HCT116 (cell line): ENCODE data around the gene GMPPA. TPM values are rescaled to one million over a fixed set of nuclear protein-coding genes. Genes with fewer than 3 reads are reported as not detected.

ENCODE experiments used
- ATAC-seq: fragments of 200-7000 bp; cut with Tn5 transposase; 2 replicates; pipeline ENCODE4 v1.9.1; 2020; ENCODE audit warnings: mild to moderate bottlenecking, moderate library complexity
- BruUV-seq: library from RNA; stranded (reverse); fragments of 400-500 nt; replicated peaks from 2 replicates; lab custom pipeline; 2021; lab: Mats Ljungman, UMichigan
- CTCF ChIA-PET: fragments of 300-600 bp; sonication (Branson Sonifier 250); formaldehyde crosslinking; loops from one replicate; lab custom pipeline; 2021; ENCODE audit warnings: antibody characterized with exemption; lab: Charles Lee
- POLR2A ChIA-PET: fragments of 300-600, 350-600 bp; sonication (Branson Sonifier 250); formaldehyde crosslinking; loops from one replicate; lab custom pipeline; 2021; ENCODE audit warnings: antibody characterized with exemption; lab: Charles Lee
- RAD21 ChIA-PET, 2 experiments: fragments of 300-600 bp; sonication (Branson Sonifier 250); formaldehyde crosslinking; loops; one replicate each; lab custom pipeline; 2023; ENCODE audit warnings: low total read pairs in 2 of 2; ENCODE audit not compliant: uncharacterized antibody in 2 of 2, unreplicated experiment in 2 of 2, low non-redundant PET in 1 of 2; lab: Charles Lee
- DNase-seq: peaks from one replicate; pipeline ENCODE4 v3.0.0-alpha.2; 2010; ENCODE audit warnings: low read depth, low spot score
- H2AFZ ChIP-seq: fragments of 200-600 bp; shearing (Covaris generic), sonication (generic); 2 replicates; pipeline ENCODE4 v1.6.1; 2017; ENCODE audit warnings: low read depth, mixed run types, mixed read lengths, antibody characterized with exemption, low read length; ENCODE audit not compliant: poor library complexity, severe bottlenecking
- H3K27ac ChIP-seq: 2 replicates; pipeline ENCODE4 v1.5.1; 2012; ENCODE audit warnings: low read depth, low read length
- H3K27me3 ChIP-seq: fragments of 200-600 bp; sonication (generic); 2 replicates; pipeline ENCODE4 v1.6.1; 2016; ENCODE audit warnings: mixed run types, low read length, mixed read lengths; ENCODE audit not compliant: insufficient read depth
- H3K36me3 ChIP-seq, 2 experiments: fragments of 200-500 bp in 1 of 2; fragments of 200-600 bp in 1 of 2; sonication (Bioruptor generic) in 1 of 2; sonication (generic) in 1 of 2; 2 replicates each; pipeline versions ENCODE4 v1.5.1 to v1.6.1; 2014 to 2016; ENCODE audit warnings: low read length in 2 of 2, inconsistent platforms in 1 of 2, mixed read lengths in 1 of 2, mixed run types in 1 of 2; ENCODE audit not compliant: insufficient read depth in 2 of 2, control insufficient read depth in 1 of 2
- H3K4me1 ChIP-seq, 2 experiments: fragments of 200-600 bp in 1 of 2; sonication (generic) in 1 of 2; 2 replicates each; pipeline versions ENCODE4 v1.5.1 to v1.6.1; 2012 to 2017; ENCODE audit warnings: low read length in 2 of 2, inconsistent platforms in 1 of 2, mild to moderate bottlenecking in 1 of 2, mixed read lengths in 1 of 2, mixed run types in 1 of 2, moderate library complexity in 1 of 2; ENCODE audit not compliant: insufficient read depth in 2 of 2, control insufficient read depth in 1 of 2
- H3K4me2 ChIP-seq: fragments of 200-600 bp; sonication (generic); 2 replicates; pipeline ENCODE4 v1.6.1; 2017; ENCODE audit warnings: mixed run types, low read length, mixed read lengths
- H3K4me3 ChIP-seq, 2 experiments: fragments of 200-600 bp in 1 of 2; sonication (generic) in 1 of 2; replicated peaks in 1 of 2; 2 replicates each; pipeline ENCODE4 v1.5.1; 2011 to 2016; ENCODE audit warnings: low read length in 2 of 2, control low read depth in 1 of 2, low read depth in 1 of 2, mild to moderate bottlenecking in 1 of 2, mixed read lengths in 1 of 2, mixed run types in 1 of 2
- H3K79me2 ChIP-seq: fragments of 200-600 bp; sonication (generic); 2 replicates; pipeline ENCODE4 v1.6.1; 2017; ENCODE audit warnings: mild to moderate bottlenecking, mixed run types, low read length, moderate library complexity, mixed read lengths; ENCODE audit not compliant: insufficient read depth
- H3K9ac ChIP-seq: fragments of 200-600 bp; sonication (generic); 2 replicates; pipeline ENCODE4 v1.6.1; 2016; ENCODE audit warnings: low read length, mixed read lengths
- H3K9me2 ChIP-seq: fragments of 200-600 bp; sonication (generic), shearing (Covaris generic); 2 replicates; pipeline ENCODE4 v1.6.1; 2017; ENCODE audit warnings: mixed run types, mild to moderate bottlenecking, moderate library complexity; ENCODE audit not compliant: insufficient read depth
- H3K9me3 ChIP-seq, 2 experiments: fragments of 200-500 bp in 1 of 2; fragments of 200-600 bp in 1 of 2; sonication (Bioruptor generic) in 1 of 2; sonication (generic) in 1 of 2; 2 replicates each; pipeline ENCODE4 v1.6.1; 2014 to 2017; ENCODE audit warnings: low read length in 2 of 2, mixed read lengths in 2 of 2, inconsistent platforms in 1 of 2, low read depth in 1 of 2, mild to moderate bottlenecking in 1 of 2, mixed run types in 1 of 2, moderate library complexity in 1 of 2; ENCODE audit not compliant: control insufficient read depth in 1 of 2, insufficient read depth in 1 of 2
- H4K20me1 ChIP-seq: fragments of 200-600 bp; sonication (generic), shearing (Covaris generic); 2 replicates; pipeline ENCODE4 v1.6.1; 2017; ENCODE audit warnings: mixed run types, mild to moderate bottlenecking, moderate library complexity; ENCODE audit not compliant: insufficient read depth
- CEBPB ChIP-seq: IDR thresholded peaks from 2 replicates; pipeline ENCODE4 v1.6.1; 2012; ENCODE audit warnings: low read depth
- CTCF ChIP-seq, 3 experiments: fragments of 200-600 bp in 1 of 3; sonication (generic) in 1 of 3; IDR thresholded peaks in 2 of 3; conservative IDR thresholded peaks in 1 of 3; 2 replicates each; pipeline ENCODE4 v1.5.1; 2012 to 2017; ENCODE audit warnings: low read depth in 2 of 3, low read length in 2 of 3, antibody characterized with exemption in 1 of 3, borderline replicate concordance in 1 of 3, control low read depth in 1 of 3, mild to moderate bottlenecking in 1 of 3, mixed read lengths in 1 of 3, mixed run types in 1 of 3, moderate library complexity in 1 of 3; ENCODE audit not compliant: insufficient read depth in 1 of 3
- EGR1 ChIP-seq: IDR thresholded peaks from 2 replicates; pipeline ENCODE4 v1.6.1; 2012; ENCODE audit warnings: low read depth
- EZH2 ChIP-seq: fragments of 200-600 bp; sonication (generic); IDR thresholded peaks from 2 replicates; pipeline ENCODE4 v1.6.1; 2017; ENCODE audit warnings: antibody characterized with exemption, mixed run types
- EZH2phosphoT487 ChIP-seq: fragments of 200-600 bp; IDR thresholded peaks from 2 replicates; pipeline ENCODE4 v1.6.1; 2018; ENCODE audit warnings: antibody characterized with exemption, borderline replicate concordance
- FOSL1 ChIP-seq: IDR thresholded peaks from 2 replicates; pipeline ENCODE4 v1.6.1; 2012; ENCODE audit warnings: low read depth
- MAX ChIP-seq: IDR thresholded peaks from 2 replicates; pipeline ENCODE4 v1.6.1; 2012
- POLR2A ChIP-seq: IDR thresholded peaks from 2 replicates; pipeline ENCODE4 v1.7.0; 2011; ENCODE audit warnings: borderline replicate concordance; ENCODE audit not compliant: insufficient read depth, insufficient read length; ENCODE audit errors: extremely low read depth
- RAD21 ChIP-seq: IDR thresholded peaks from 2 replicates; pipeline ENCODE4 v1.6.1; 2012; ENCODE audit warnings: low read depth, mild to moderate bottlenecking
- REST ChIP-seq: IDR thresholded peaks from 2 replicates; pipeline ENCODE4 v1.6.1; 2012; ENCODE audit warnings: low read depth
- SIN3A ChIP-seq: IDR thresholded peaks from 2 replicates; pipeline ENCODE4 v1.6.1; 2012; ENCODE audit warnings: low read depth
- SP1 ChIP-seq: IDR thresholded peaks from 2 replicates; pipeline ENCODE4 v1.6.1; 2012; ENCODE audit warnings: low read depth
- SRF ChIP-seq: IDR thresholded peaks from 2 replicates; pipeline ENCODE4 v1.6.1; 2012; ENCODE audit warnings: low read depth
- TCF7L2 ChIP-seq: IDR thresholded peaks from 2 replicates; pipeline ENCODE4 v1.7.0; 2011; ENCODE audit warnings: borderline replicate concordance, inconsistent platforms; ENCODE audit not compliant: insufficient read depth, insufficient read length; ENCODE audit errors: extremely low read depth
- YY1 ChIP-seq: IDR thresholded peaks from 2 replicates; pipeline ENCODE4 v1.6.1; 2011; ENCODE audit warnings: low read length, low read depth, moderate library complexity, mild to moderate bottlenecking; ENCODE audit not compliant: insufficient replicate concordance; ENCODE audit errors: extremely low read depth
- ZBTB33 ChIP-seq: IDR thresholded peaks from 2 replicates; pipeline ENCODE4 v1.6.1; 2011; ENCODE audit warnings: mild to moderate bottlenecking, low read length, moderate library complexity; ENCODE audit not compliant: insufficient replicate concordance; ENCODE audit errors: extremely low read depth
- ZFX ChIP-seq: fragments of 450-650 bp; IDR thresholded peaks from 2 replicates; pipeline ENCODE4 v1.6.1; 2017
- ZNF274 ChIP-seq: fragments of 200-500 bp; sonication (Bioruptor generic); IDR thresholded peaks from 2 replicates; pipeline ENCODE4 v1.6.1; 2014; ENCODE audit warnings: mild to moderate bottlenecking, low read depth, low read length, inconsistent platforms
- intact Hi-C: fragments of 100-400 bp; cut with micrococcal nuclease; formaldehyde crosslinking; loops from 2 replicates; pipeline ENCODE4 v1.10.0; 2022
- total RNA-seq: library from RNA; stranded (reverse); gene quantifications from one replicate; pipeline ENCODE4 v1.2.1, GENCODE V29; 2021; ENCODE audit not compliant: unreplicated experiment

Gene GMPPA
- total RNA-seq, 1 experiment from 2014 or later = 71.8 TPM

- H3K4me2 ChIP-seq = no peak overlapping the region
- POLR2A ChIA-PET = no interaction called here
- H3K4me1 ChIP-seq = peaks cover 0 to 13% of the 10 kb centered on the region in 2 experiments; a peak in 1 of 4 replicates
- no peaks in the 10 kb centered on the region for H3K9me2 ChIP-seq
- BruUV-seq = no TSS peak
- no peaks in the 10 kb centered on the region for H3K9me3 ChIP-seq
- H3K79me2 ChIP-seq = peaks cover 3% of the 10 kb centered on the region; the same call in 1 of the 2 replicates
- no peaks in the 10 kb centered on the region for H3K36me3 ChIP-seq
- CTCF ChIA-PET = no interaction called here
- intact Hi-C loops = no loop called here
- no peak overlapping the region for H2AFZ ChIP-seq
- no peak overlapping the region for H3K27ac ChIP-seq
- H3K9ac ChIP-seq = no peak overlapping the region
- no peaks in the 10 kb centered on the region for H3K27me3 ChIP-seq
- H3K4me3 ChIP-seq = no peak overlapping the region
- TF ChIP-seq CTCF (IDR thresholded peaks at IDR 0.05 in 2 of 3, conservative IDR thresholded peaks at IDR 0.05 in 1 of 3; ENCODE audit: borderline replicate concordance in 1 of 3, insufficient read depth in 1 of 3, low read depth in 2 of 3, low read length in 2 of 3) (no peak), POLR2A (no peak), SIN3A (no peak), EGR1 (no peak), REST (no peak), CEBPB (no peak), SP1 (no peak), MAX (no peak), YY1 (no peak), FOSL1 (no peak), EZH2 (no peak), TCF7L2 (no peak), ZNF274 (no peak), EZH2phosphoT487 (no peak), SRF (no peak), ZBTB33 (no peak), RAD21 (no peak), ZFX (no peak)
- RAD21 ChIA-PET = no interaction called here
- DNase-seq (no peak), ATAC-seq (no peak)
- H4K20me1 ChIP-seq = no peaks in the 10 kb centered on the region
Observed at GRCh38 chr2:219556413-219556812, 57.7 kb downstream of the GMPPA start.
